ENCODE data around the gene EDN3. TPM values are rescaled to one million over a fixed set of nuclear protein-coding genes. Genes with fewer than 3 reads are reported as not detected.

The EDN3 gene
- total RNA-seq, 1 experiment from 2014 or later = 41.8 TPM

GRCh38 chr20:59284470-59284869 lies 15.9 kb upstream of the EDN3 start:
- BruUV-seq (replicated peaks) = no TSS peak
- no peaks in the 10 kb centered on the region for H3K9me3 ChIP-seq
- no peak overlapping the region for H3K27ac Mint-ChIP-seq (ENCODE audit: unreplicated experiment)
- no peaks in the 10 kb centered on the region for H3K9me3 Mint-ChIP-seq (ENCODE audit: unreplicated experiment)
- no peak overlapping the region for H3K4me3 ChIP-seq (ENCODE audit: low read depth, low read length)
- H3K4me1 ChIP-seq = peaks cover 4% of the 10 kb centered on the region; the same call in 1 of the 2 replicates
- ChIA-PET CTCF (interaction anchor here (0.5 kb wide), 1 partner anchor 1020 kb away, joined by 3 read pairs; no protein-coding TSS in a partner anchor), POLR2A (no interaction called here)
- no peak overlapping the region for H3K4me3 Mint-ChIP-seq (ENCODE audit: unreplicated experiment)
- no peaks in the 10 kb centered on the region for H3K36me3 Mint-ChIP-seq (ENCODE audit: insufficient read depth, unreplicated experiment)
- no peaks in the 10 kb centered on the region for H3K36me3 ChIP-seq (ENCODE audit: control insufficient read depth, insufficient read depth, low read length)
- no peaks in the 10 kb centered on the region for H3K27me3 ChIP-seq (replicated peaks; ENCODE audit: control insufficient read depth, insufficient read depth, low read length)
- no peak for DNase-seq
- intact Hi-C loops (cut with micrococcal nuclease; ENCODE audit: unreplicated experiment) = no loop called here
- H3K27me3 Mint-ChIP-seq (ENCODE audit: insufficient read depth, unreplicated experiment) = no peaks in the 10 kb centered on the region
- no peak for TF ChIP-seq CTCF (IDR thresholded peaks at IDR 0.05; ENCODE audit: insufficient read depth in 1 of 2, low read depth in 1 of 2, low read length in 1 of 2, severe bottlenecking in 1 of 2, unreplicated experiment in 1 of 2)
- peaks cover 6% of the 10 kb centered on the region for H3K4me1 Mint-ChIP-seq (ENCODE audit: low read depth, unreplicated experiment)

GRCh38 chr20:59289994-59290393 lies 10.4 kb upstream of the EDN3 start:
- BruUV-seq (replicated peaks) = no TSS peak
- H3K4me3 Mint-ChIP-seq (ENCODE audit: unreplicated experiment) = no peak overlapping the region
- intact Hi-C loops (cut with micrococcal nuclease; ENCODE audit: unreplicated experiment) = no loop called here
- Histone ChIP-seq H3K27me3 (replicated peaks; ENCODE audit: control insufficient read depth, insufficient read depth, low read length) (no peaks in the 10 kb centered on the region), H3K4me1 (peaks cover 38% of the 10 kb centered on the region), H3K36me3 (ENCODE audit: control insufficient read depth, insufficient read depth, low read length) (no peaks in the 10 kb centered on the region), H3K4me3 (ENCODE audit: low read depth, low read length) (no peak overlapping the region), H3K9me3 (no peaks in the 10 kb centered on the region)
- H3K27me3 Mint-ChIP-seq (ENCODE audit: insufficient read depth, unreplicated experiment) = no peaks in the 10 kb centered on the region
- no peak for DNase-seq
- CTCF ChIA-PET = interaction anchor here (0.6 to 1.3 kb wide), 2 partner anchors 19 to 68 kb away, joined by 3 read pairs; no protein-coding TSS in a partner anchor
- peaks cover 6% of the 10 kb centered on the region for H3K36me3 Mint-ChIP-seq (ENCODE audit: insufficient read depth, unreplicated experiment)
- no peak overlapping the region for H3K27ac Mint-ChIP-seq (ENCODE audit: unreplicated experiment)
- peaks cover 26% of the 10 kb centered on the region for H3K4me1 Mint-ChIP-seq (ENCODE audit: low read depth, unreplicated experiment)
- POLR2A ChIA-PET = no interaction called here
- H3K9me3 Mint-ChIP-seq (ENCODE audit: unreplicated experiment) = no peaks in the 10 kb centered on the region
- TF ChIP-seq CTCF (IDR thresholded peaks at IDR 0.05; ENCODE audit: insufficient read depth in 1 of 2, low read depth in 1 of 2, low read length in 1 of 2, severe bottlenecking in 1 of 2, unreplicated experiment in 1 of 2) = no peak

GRCh38 chr20:59291740-59292383 lies 8.5 kb upstream of the EDN3 start:
- Histone ChIP-seq H3K27me3 (replicated peaks; ENCODE audit: control insufficient read depth, insufficient read depth, low read length) (no peaks in the 10 kb centered on the region), H3K9me3 (no peaks in the 10 kb centered on the region), H3K4me3 (ENCODE audit: low read depth, low read length) (no peak overlapping the region), H3K4me1 (peaks cover 47% of the 10 kb centered on the region), H3K36me3 (ENCODE audit: control insufficient read depth, insufficient read depth, low read length) (no peaks in the 10 kb centered on the region)
- peaks cover 6% of the 10 kb centered on the region for H3K36me3 Mint-ChIP-seq (ENCODE audit: insufficient read depth, unreplicated experiment)
- H3K9me3 Mint-ChIP-seq (ENCODE audit: unreplicated experiment) = no peaks in the 10 kb centered on the region
- CTCF ChIA-PET = interaction anchor here (0.5 kb wide), 1 partner anchor 131 kb away, joined by 3 read pairs; no protein-coding TSS in a partner anchor
- peak overlapping the region; percentile 74 for H3K27ac Mint-ChIP-seq (ENCODE audit: unreplicated experiment)
- DNase-seq = peak; percentile 49 to 79
- no peak for TF ChIP-seq CTCF (IDR thresholded peaks at IDR 0.05; ENCODE audit: insufficient read depth in 1 of 2, low read depth in 1 of 2, low read length in 1 of 2, severe bottlenecking in 1 of 2, unreplicated experiment in 1 of 2)
- intact Hi-C loops (cut with micrococcal nuclease; ENCODE audit: unreplicated experiment) = no loop called here
- POLR2A ChIA-PET = no interaction called here
- no peak overlapping the region for H3K4me3 Mint-ChIP-seq (ENCODE audit: unreplicated experiment)
- no TSS peak for BruUV-seq (replicated peaks)
- H3K27me3 Mint-ChIP-seq (ENCODE audit: insufficient read depth, unreplicated experiment) = no peaks in the 10 kb centered on the region
- peaks cover 34% of the 10 kb centered on the region for H3K4me1 Mint-ChIP-seq (ENCODE audit: low read depth, unreplicated experiment)
